Activated T-cell treated with anti-CD3 and anti-CD28 coated beads, Interleukin-2, amount 50 U/mL, for 4 hours (primary cell): ENCODE data around the gene PTPN5. TPM values are rescaled to one million over a fixed set of nuclear protein-coding genes. Genes with fewer than 3 reads are reported as not detected.
"Not testable (repeated sequence)": the region's sequence is repeated elsewhere in the genome, so short reads cannot be mapped to it uniquely, and the experiment has no call there.

Experiments
- ATAC-seq, 2 donors: fragments of 200-7000 bp; cut with Tn5 transposase; one replicate each; pipeline ENCODE4 v1.10.0; 2021
- DNase-seq: peaks from one replicate; pipeline ENCODE4 v3.0.0-alpha.2; 2020
- H3K27me3 Mint-ChIP-seq: one replicate; pipeline ENCODE4 v1.8.0; 2021; ENCODE audit warnings: low read depth, mixed read lengths
- H3K36me3 Mint-ChIP-seq: one replicate; pipeline ENCODE4 v1.8.0; 2022; ENCODE audit warnings: mixed read lengths; ENCODE audit not compliant: insufficient read depth
- H3K4me1 Mint-ChIP-seq: one replicate; pipeline ENCODE4 v1.8.0; 2021; ENCODE audit warnings: low read depth, mixed read lengths
- H3K4me3 Mint-ChIP-seq: one replicate; pipeline ENCODE4 v1.8.0; 2021; ENCODE audit warnings: mild to moderate bottlenecking, moderate library complexity, mixed read lengths
- H3K9me3 Mint-ChIP-seq: one replicate; pipeline ENCODE4 v1.8.0; 2021; ENCODE audit warnings: mixed read lengths
- total RNA-seq, 3 donors: library from RNA; stranded (reverse); gene quantifications; one replicate each; pipeline ENCODE4 v1.2.1, GENCODE V29; 2021

PTPN5 gene
- total RNA-seq: not detected

DNA sequence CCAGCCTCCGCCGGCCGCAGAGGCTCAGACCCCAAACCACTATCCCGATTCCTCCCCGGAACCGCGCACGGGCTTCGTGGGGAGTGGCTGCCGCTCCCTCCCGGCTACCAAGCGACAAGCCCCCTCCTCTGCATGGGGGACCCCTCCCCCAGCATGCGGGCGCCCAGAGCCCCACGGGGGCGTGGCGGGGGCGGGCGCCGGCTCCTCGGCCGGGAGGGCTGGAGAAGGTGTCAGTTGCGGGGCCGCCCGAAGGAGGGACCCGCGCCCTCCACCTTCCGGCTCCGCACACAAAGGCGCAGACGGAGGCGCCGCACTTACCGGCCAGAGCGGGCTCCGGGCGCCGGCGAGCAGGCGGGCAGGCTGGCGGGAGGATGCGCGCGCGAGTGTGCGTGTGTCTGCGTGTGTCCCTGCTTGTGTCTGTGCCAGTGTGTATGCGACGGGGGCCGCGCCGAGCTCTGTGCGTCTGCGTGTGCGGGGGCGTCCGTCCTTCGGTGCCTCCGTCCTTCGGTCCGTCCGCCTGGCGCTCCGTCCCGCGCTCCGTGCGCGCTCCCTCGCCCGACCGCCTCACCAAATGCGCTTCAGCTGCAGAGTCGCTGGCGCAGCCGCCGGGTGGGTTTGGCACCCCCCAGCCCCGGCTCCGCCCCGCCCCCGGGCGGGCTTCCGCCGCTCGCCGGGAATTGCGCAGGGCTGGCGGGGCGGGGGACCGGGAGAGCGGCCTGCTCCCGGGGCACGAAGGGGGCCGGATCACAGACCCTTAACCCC lies at the start of gene PTPN5:
Gene PTPN5 (minus strand): TSS at position 592 of the 762 bp plus-strand sequence. CDS start 19,840 bp downstream, outside the sequence.
- peak; percentile 38 to 39 for ATAC-seq
- no peak for DNase-seq
- Mint-ChIP-seq H3K9me3 (no peaks in the 10 kb centered on the region), H3K36me3 (no peaks in the 10 kb centered on the region), H3K4me3 (no peak within 1 kb of the TSS), H3K4me1 (peaks cover 1% of the 10 kb centered on the region), H3K27me3 (peaks cover 59% of the 10 kb centered on the region)

GRCh38 chr11:18836417-18836816 lies 44.8 kb upstream of the PTPN5 start:
- Mint-ChIP-seq H3K4me3 (no peak overlapping the region), H3K36me3 (no peaks in the 10 kb centered on the region), H3K27me3 (peaks cover 44% of the 10 kb centered on the region), H3K4me1 (no peaks in the 10 kb centered on the region), H3K9me3 (peaks cover 32% of the 10 kb centered on the region)
- ATAC-seq: no peak
- DNase-seq: no peak

DNA sequence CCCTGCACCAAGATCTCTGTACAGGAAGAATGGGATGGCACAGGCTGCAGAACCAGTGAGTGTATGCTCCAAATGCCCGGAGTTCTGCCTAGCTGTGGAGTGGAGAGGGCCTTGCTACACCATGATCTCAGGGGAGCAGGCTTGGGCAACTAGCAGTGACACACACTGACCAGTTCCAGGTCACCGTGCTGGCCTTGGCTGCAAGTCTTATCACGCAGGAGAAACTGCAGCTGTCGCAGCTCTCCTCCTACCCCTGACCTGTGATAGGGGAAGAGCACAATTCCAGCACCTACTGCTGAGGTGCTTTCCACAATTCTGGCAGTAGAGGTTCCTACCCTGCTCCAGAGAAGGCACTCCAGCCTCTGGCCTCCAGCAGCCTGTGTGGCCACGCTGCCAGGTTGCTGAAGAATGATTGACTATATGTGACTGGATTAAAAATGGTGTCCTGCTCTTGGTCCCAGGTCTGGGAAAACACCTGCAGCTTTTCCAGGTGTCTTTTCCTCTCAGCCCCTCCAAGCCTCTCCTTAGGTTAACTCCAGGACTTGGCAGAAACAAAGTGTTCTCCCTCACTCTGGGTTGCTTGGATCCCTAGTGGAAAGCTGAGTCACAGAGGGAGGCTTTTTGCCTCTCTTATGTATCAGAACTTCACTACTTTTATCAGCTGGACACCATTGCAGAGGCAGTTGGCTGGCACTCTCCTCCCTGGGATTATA lies 43.3 kb upstream of the PTPN5 start:
- H3K9me3 Mint-ChIP-seq: peaks cover 27% of the 10 kb centered on the region
- no peak overlapping the region for H3K4me3 Mint-ChIP-seq
- no peaks in the 10 kb centered on the region for H3K36me3 Mint-ChIP-seq
- peaks cover 47% of the 10 kb centered on the region for H3K27me3 Mint-ChIP-seq
- ATAC-seq: no peak
- no peak for DNase-seq
- H3K4me1 Mint-ChIP-seq: no peaks in the 10 kb centered on the region

GRCh38 chr11:18820160-18820559 lies 28.6 kb upstream of the PTPN5 start:
- H3K4me1 Mint-ChIP-seq, H3K4me3 Mint-ChIP-seq, H3K27me3 Mint-ChIP-seq, DNase-seq, H3K36me3 Mint-ChIP-seq, H3K9me3 Mint-ChIP-seq, ATAC-seq: not testable (repeated sequence)

GRCh38 chr11:18804199-18804999 lies 12.8 kb upstream of the PTPN5 start:
- peaks cover 23% of the 10 kb centered on the region for H3K27me3 Mint-ChIP-seq
- no peaks in the 10 kb centered on the region for H3K9me3 Mint-ChIP-seq
- H3K36me3 Mint-ChIP-seq: no peaks in the 10 kb centered on the region
- H3K4me3 Mint-ChIP-seq: no peak overlapping the region
- no peaks in the 10 kb centered on the region for H3K4me1 Mint-ChIP-seq
- ATAC-seq (no peak), DNase-seq (no peak)

GRCh38 chr11:18802381-18803257 lies 11.0 kb upstream of the PTPN5 start:
- Mint-ChIP-seq H3K9me3 (no peaks in the 10 kb centered on the region), H3K4me3 (no peak overlapping the region), H3K4me1 (no peaks in the 10 kb centered on the region), H3K27me3 (peaks cover 18% of the 10 kb centered on the region), H3K36me3 (no peaks in the 10 kb centered on the region)
- peak; percentile 28 for DNase-seq
- no peak for ATAC-seq

DNA sequence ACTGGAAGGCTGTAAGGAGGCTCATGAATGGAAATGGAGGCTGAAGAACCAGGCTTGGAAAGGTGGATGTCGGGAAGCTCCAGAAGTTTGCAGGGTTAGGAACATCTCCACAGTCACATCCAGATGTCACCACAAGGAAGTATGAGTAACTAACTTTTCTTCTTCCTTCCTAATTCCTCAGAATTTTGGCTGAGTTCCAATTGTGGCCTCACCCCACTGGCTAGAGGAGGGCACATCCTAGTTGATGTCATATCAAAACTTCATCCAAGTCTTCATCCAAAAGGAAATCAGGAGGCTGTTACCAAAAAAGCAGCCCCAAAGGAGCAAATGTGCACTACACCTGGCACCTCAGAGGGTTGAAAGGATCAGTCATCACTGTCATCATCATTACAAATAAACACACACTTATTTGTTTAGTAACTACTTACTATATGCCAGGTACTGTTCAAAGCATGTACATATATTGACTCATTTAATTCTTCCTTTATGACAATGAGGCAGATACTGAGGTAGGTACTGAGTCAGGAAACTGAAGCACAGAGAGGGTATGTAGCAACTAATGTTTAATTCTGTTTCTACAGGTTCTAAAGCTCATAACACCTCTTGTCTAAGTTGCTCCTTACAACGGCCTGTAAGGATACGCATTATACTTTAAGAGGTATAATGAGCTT lies 7.3 kb upstream of the PTPN5 start:
- peaks cover 23% of the 10 kb centered on the region for H3K27me3 Mint-ChIP-seq
- DNase-seq (no peak), ATAC-seq (peak; percentile 46 to 50)
- H3K4me1 Mint-ChIP-seq: no peaks in the 10 kb centered on the region
- H3K4me3 Mint-ChIP-seq: no peak overlapping the region
- H3K9me3 Mint-ChIP-seq: no peaks in the 10 kb centered on the region
- H3K36me3 Mint-ChIP-seq: no peaks in the 10 kb centered on the region

GRCh38 chr11:18794956-18795355 lies 3.4 kb upstream of the PTPN5 start:
- Mint-ChIP-seq H3K27me3 (peaks cover 44% of the 10 kb centered on the region), H3K9me3 (no peaks in the 10 kb centered on the region)

GRCh38 chr11:18792827-18793226 lies 1.2 kb upstream of the PTPN5 start:
- ATAC-seq: no peak
- Mint-ChIP-seq H3K27me3 (peaks cover 62% of the 10 kb centered on the region), H3K36me3 (no peaks in the 10 kb centered on the region), H3K4me1 (peaks cover 1% of the 10 kb centered on the region), H3K9me3 (no peaks in the 10 kb centered on the region), H3K4me3 (no peak overlapping the region)
- DNase-seq: no peak

More at GRCh38 chr11:18794956-18795355, 3.4 kb upstream of the PTPN5 start:
- Mint-ChIP-seq H3K4me1 (peaks cover 1% of the 10 kb centered on the region), H3K4me3 (no peak overlapping the region), H3K36me3 (no peaks in the 10 kb centered on the region)
- ATAC-seq: no peak
- no peak for DNase-seq

GRCh38 chr11:18791969-18792628 lies 501 bp upstream of the PTPN5 start:
- ATAC-seq (no peak), DNase-seq (no peak)
- Mint-ChIP-seq H3K9me3 (no peaks in the 10 kb centered on the region), H3K4me3 (no peak overlapping the region), H3K27me3 (peaks cover 59% of the 10 kb centered on the region), H3K36me3 (no peaks in the 10 kb centered on the region), H3K4me1 (peaks cover 1% of the 10 kb centered on the region)

DNA sequence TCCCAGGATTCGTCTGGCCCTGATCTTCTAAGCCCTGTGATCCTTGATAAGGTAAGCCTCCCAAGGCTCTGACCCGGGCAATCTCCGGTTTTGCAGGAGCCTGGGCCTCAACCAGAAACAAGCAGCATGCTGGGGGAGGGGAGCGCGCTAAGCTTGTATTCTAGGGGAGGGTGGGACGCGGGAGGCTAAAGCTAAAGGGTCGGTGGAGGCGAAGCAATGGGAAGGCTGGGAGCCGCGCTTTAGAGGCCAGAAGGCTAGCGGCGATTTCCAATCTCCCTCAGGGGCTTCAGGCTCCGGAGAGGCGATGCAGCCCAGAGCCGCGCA lies 753 bp downstream of the PTPN5 start:
- no peaks in the 10 kb centered on the region for H3K9me3 Mint-ChIP-seq
- no peak overlapping the region for H3K4me3 Mint-ChIP-seq
- DNase-seq: no peak
- ATAC-seq: no peak
- H3K27me3 Mint-ChIP-seq: peaks cover 59% of the 10 kb centered on the region
- no peaks in the 10 kb centered on the region for H3K36me3 Mint-ChIP-seq
- H3K4me1 Mint-ChIP-seq: peaks cover 1% of the 10 kb centered on the region

DNA sequence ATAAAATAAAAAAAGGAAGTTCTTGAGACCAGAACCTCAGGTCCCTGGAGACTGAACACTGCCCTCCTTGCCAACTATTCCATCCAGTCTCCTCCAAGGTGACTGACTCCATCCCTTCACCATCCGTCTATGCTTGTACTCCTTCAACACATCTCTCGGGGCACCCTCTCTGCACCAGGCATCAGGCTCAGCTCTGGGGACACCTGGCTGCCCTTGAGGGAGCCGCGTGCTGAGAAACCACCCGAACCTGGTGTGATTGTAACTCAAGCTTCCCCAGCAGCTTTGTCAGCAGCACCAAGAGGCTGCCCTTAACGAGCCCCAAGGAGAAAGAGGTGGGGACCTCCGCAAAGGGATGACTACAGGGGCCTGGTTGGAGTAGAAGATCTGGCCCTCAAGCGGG lies 1.7 kb downstream of the PTPN5 start:
- Mint-ChIP-seq H3K27me3 (peaks cover 61% of the 10 kb centered on the region), H3K4me1 (peaks cover 1% of the 10 kb centered on the region), H3K4me3 (no peak overlapping the region), H3K36me3 (no peaks in the 10 kb centered on the region), H3K9me3 (no peaks in the 10 kb centered on the region)
- DNase-seq: no peak
- ATAC-seq: no peak

DNA sequence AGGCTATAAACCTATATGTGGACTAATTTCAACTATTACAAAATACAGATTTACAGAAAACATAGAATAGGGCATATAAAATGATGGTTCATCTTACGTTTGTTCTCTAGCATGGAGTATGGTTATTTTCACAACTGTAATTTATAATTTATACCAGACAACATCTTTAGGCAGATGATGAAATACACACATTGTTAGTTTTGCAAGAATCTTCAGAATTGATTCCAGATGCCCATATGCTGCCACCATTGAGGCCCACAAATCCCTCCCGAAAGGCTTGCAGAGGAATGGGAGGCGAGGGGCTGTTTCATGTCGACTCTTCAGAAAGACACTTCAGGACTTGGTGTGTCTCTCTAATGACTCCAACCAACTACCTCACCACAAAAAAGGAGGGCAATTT lies 6.2 kb downstream of the PTPN5 start:
- no peaks in the 10 kb centered on the region for H3K36me3 Mint-ChIP-seq
- H3K4me3 Mint-ChIP-seq: no peak overlapping the region
- ATAC-seq: no peak
- DNase-seq: no peak
- H3K4me1 Mint-ChIP-seq: no peaks in the 10 kb centered on the region
- H3K9me3 Mint-ChIP-seq: no peaks in the 10 kb centered on the region
- peaks cover 29% of the 10 kb centered on the region for H3K27me3 Mint-ChIP-seq
